ENCODE measurements around the gene ZNF546.

The ZNF546 gene

DNA sequence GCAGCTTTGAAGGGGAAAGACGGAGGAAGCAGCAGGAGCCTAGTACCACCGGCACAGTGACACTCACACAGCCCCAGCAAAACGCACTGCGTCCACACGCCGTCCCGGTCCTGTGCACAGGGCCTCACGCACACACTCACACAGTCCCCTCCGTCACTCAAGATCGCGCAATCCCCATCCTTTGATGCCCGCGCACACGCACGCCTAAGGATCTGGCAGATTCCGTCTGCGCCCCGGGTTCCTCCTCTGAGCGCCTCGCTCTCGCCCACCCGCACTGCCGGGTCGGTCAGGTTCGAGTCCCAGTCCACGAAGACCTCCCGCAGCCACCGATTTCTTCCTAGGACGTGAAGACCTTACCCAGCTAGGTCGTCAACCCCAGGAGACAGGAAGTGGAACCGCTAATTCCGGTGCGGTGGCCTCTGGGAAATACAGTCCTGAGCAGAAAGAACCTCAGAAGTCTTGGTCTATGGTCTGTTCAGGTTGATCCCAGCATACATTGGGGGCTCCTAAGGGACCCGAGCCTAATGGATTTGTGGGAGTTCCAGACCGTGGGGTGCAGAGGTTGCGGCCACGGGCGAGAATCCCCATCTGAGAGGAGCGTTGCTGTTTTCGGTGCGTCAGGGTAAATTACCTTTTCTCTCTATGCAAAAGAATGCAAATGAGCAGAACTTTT lies 59.1 kb downstream of the ZNF546 start, which contains the start of gene ZNF780B:
Gene ZNF780B, minus strand, starts transcription at position 400 of the 673 bp plus-strand sequence. CDS start 5,899 bp downstream, outside the sequence.
- peak; percentile 65 for DNase-seq (ENCODE audit: low spot score)

DNA sequence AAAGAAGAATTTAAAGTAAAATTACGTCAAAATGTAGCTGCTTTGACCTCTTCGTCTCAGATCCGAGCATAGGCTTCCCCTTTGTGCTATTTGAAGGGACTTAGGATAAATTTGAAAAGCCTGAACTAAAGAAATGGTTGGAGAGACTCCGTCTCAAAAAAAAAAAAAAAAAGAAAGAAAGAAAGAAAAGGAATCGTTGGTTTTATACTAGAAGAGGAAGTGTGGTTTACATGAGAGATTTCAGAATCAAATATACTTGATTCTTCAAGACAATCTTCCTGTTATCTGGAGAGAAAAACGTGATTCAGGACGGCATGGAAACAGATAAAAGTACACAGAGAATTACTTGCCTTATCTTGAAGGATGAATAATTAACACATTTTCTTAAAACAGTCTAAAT lies 59.6 kb downstream of the ZNF546 start:
- DNase-seq (ENCODE audit: low spot score), result no peak

DNA sequence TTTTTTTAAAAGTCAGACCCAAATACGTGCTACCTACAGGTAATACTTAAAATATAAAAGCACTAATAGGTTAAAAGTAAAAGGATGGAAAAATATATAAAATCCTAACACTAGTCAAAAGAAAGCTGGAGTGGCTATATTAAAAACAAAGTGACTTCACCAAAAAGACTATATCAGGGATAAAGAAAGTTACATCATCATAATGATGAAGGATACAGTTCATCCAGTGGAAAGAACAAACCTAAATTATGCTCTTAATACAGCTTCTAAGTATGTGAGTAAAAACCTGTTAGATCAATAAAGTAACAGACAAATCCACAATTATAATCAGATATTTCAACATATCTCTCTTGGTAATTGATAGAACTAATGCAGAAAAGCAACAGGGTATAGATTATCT lies 60.3 kb downstream of the ZNF546 start:
- DNase-seq (ENCODE audit: low spot score), result no peak

GRCh38 chr19:40059624-40060023 lies 62.8 kb downstream of the ZNF546 start:
- DNase-seq (ENCODE audit: low spot score), result no peak

GRCh38 chr19:40070058-40070457 lies 73.2 kb downstream of the ZNF546 start:
- no peak for DNase-seq (ENCODE audit: low spot score)
